Urinary bladder (tissue), 4 donors: ENCODE results near the gene SLC5A7. TPM values are rescaled to one million over a fixed set of nuclear protein-coding genes. Genes with fewer than 3 reads are reported as not detected.

Source experiments
- DNase-seq: peaks from one replicate; pipeline ENCODE4 v3.0.0-alpha.2; 2015; ENCODE audit errors: extremely low spot score
- H3K27ac ChIP-seq: one replicate; pipeline ENCODE4 v1.5.1; 2013; ENCODE audit warnings: low read depth, mild to moderate bottlenecking, moderate library complexity
- H3K36me3 ChIP-seq: one replicate; pipeline ENCODE4 v1.6.1; 2013; ENCODE audit warnings: mild to moderate bottlenecking, moderate library complexity; ENCODE audit not compliant: insufficient read depth
- H3K4me1 ChIP-seq: one replicate; pipeline ENCODE4 v1.6.1; 2013; ENCODE audit warnings: mild to moderate bottlenecking, moderate library complexity; ENCODE audit not compliant: insufficient read depth
- H3K4me3 ChIP-seq: one replicate; pipeline ENCODE4 v1.5.1; 2013; ENCODE audit warnings: low read depth, low read length
- WGBS: extraction: QIAGEN DNeasy Blood & Tissue Kit; methylation state at CpG from one replicate; pipeline ENCODE4 v1.1.7; 2013; 5-methylcytosine and 5-hydroxymethylcytosine counted together
- polyA plus RNA-seq: library from polyadenylated mRNA; stranded (reverse); fragments of 200-250 nt; gene quantifications from one replicate; pipeline ENCODE4 v1.2.3, GENCODE V29; 2013
- total RNA-seq: library from RNA; depleted of rRNA; stranded (reverse); fragments of >200 nt; gene quantifications from one replicate; pipeline ENCODE4 v1.2.3, GENCODE V29; 2014
- donor health status: healthy with polysubstance abuse.
- donor health status: healthy.

Gene SLC5A7
- total and polyA plus RNA-seq, 2 donors: 0.95 to 6.3 TPM

- 84% methylated on average over 2 of the region's 2 CpGs for WGBS
- Histone ChIP-seq H3K36me3 (no peaks in the 10 kb centered on the region), H3K4me3 (no peak overlapping the region)
Observed at GRCh38 chr2:108029496-108029895, 43.2 kb downstream of the SLC5A7 start.

GRCh38 chr2:108029912-108030311 is 43.6 kb downstream of the SLC5A7 start:
- no peaks in the 10 kb centered on the region for H3K4me1 ChIP-seq
- 29% methylated on average over 2 of the region's 2 CpGs for WGBS
- H3K27ac ChIP-seq: no peak overlapping the region
- no peaks in the 10 kb centered on the region for H3K36me3 ChIP-seq
- H3K4me3 ChIP-seq: no peak overlapping the region
- no peak for DNase-seq

More at GRCh38 chr2:108029496-108029895, 43.2 kb downstream of the SLC5A7 start:
- DNase-seq: no peak
- no peak overlapping the region for H3K27ac ChIP-seq
- no peaks in the 10 kb centered on the region for H3K4me1 ChIP-seq

- no peak for DNase-seq
- Histone ChIP-seq H3K36me3 (no peaks in the 10 kb centered on the region), H3K4me1 (no peaks in the 10 kb centered on the region), H3K4me3 (no peak overlapping the region), H3K27ac (no peak overlapping the region)
- WGBS: 97% methylated on average over 23 of the region's 23 CpGs
Observed at GRCh38 chr2:108031471-108031941, 45.2 kb downstream of the SLC5A7 start.

GRCh38 chr2:108034843-108035242 is 48.5 kb downstream of the SLC5A7 start:
- no peak overlapping the region for H3K4me3 ChIP-seq
- no peaks in the 10 kb centered on the region for H3K36me3 ChIP-seq
- no peak overlapping the region for H3K27ac ChIP-seq
- DNase-seq: no peak
- H3K4me1 ChIP-seq: no peaks in the 10 kb centered on the region

- H3K36me3 ChIP-seq: no peaks in the 10 kb centered on the region
- H3K4me1 ChIP-seq: no peaks in the 10 kb centered on the region
- no peak overlapping the region for H3K27ac ChIP-seq
- H3K4me3 ChIP-seq: no peak overlapping the region
- no peak for DNase-seq
- 74% methylated on average over 5 of the region's 5 CpGs for WGBS
Observed at GRCh38 chr2:108048752-108049151, 62.4 kb downstream of the SLC5A7 start.

- no peak overlapping the region for H3K27ac ChIP-seq
- H3K36me3 ChIP-seq: no peaks in the 10 kb centered on the region
- DNase-seq: no peak
- H3K4me3 ChIP-seq: no peak overlapping the region
- no peaks in the 10 kb centered on the region for H3K4me1 ChIP-seq
- WGBS: 38% methylated on average over 3 of the region's 3 CpGs
Observed at GRCh38 chr2:108058576-108059137, 72.3 kb downstream of the SLC5A7 start.

GRCh38 chr2:108061439-108062042 is 75.2 kb downstream of the SLC5A7 start:
- no peaks in the 10 kb centered on the region for H3K36me3 ChIP-seq
- DNase-seq: peak; percentile 11
- H3K4me3 ChIP-seq: no peak overlapping the region
- WGBS: 60% methylated on average over 4 of the region's 4 CpGs
- no peak overlapping the region for H3K27ac ChIP-seq
- no peaks in the 10 kb centered on the region for H3K4me1 ChIP-seq

Other genes with a start within 250 kb of the SLC5A7 start
- 0.05 TPM for gene RGPD4, start 159.6 kb upstream of the SLC5A7 start, total RNA-seq
- 0.03 TPM for gene RGPD4, start 159.6 kb upstream of the SLC5A7 start, polyA plus RNA-seq